HTERT RPE-1 (cell line): Measurements from ENCODE around the gene CCT6B.
"Not testable (repeated sequence)": the region's sequence is repeated elsewhere in the genome, so short reads cannot be mapped to it uniquely, and the experiment has no call there.

Experiments
- in situ Hi-C: fragments of 300-500 bp; cut with MboI; formaldehyde crosslinking; loops from 4 replicates; pipeline ENCODE4 v1.14.3; 2020; ENCODE audit warnings: low sequenced_read_pairs

Gene CCT6B, protein sequence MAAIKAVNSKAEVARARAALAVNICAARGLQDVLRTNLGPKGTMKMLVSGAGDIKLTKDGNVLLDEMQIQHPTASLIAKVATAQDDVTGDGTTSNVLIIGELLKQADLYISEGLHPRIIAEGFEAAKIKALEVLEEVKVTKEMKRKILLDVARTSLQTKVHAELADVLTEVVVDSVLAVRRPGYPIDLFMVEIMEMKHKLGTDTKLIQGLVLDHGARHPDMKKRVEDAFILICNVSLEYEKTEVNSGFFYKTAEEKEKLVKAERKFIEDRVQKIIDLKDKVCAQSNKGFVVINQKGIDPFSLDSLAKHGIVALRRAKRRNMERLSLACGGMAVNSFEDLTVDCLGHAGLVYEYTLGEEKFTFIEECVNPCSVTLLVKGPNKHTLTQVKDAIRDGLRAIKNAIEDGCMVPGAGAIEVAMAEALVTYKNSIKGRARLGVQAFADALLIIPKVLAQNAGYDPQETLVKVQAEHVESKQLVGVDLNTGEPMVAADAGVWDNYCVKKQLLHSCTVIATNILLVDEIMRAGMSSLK

DNA sequence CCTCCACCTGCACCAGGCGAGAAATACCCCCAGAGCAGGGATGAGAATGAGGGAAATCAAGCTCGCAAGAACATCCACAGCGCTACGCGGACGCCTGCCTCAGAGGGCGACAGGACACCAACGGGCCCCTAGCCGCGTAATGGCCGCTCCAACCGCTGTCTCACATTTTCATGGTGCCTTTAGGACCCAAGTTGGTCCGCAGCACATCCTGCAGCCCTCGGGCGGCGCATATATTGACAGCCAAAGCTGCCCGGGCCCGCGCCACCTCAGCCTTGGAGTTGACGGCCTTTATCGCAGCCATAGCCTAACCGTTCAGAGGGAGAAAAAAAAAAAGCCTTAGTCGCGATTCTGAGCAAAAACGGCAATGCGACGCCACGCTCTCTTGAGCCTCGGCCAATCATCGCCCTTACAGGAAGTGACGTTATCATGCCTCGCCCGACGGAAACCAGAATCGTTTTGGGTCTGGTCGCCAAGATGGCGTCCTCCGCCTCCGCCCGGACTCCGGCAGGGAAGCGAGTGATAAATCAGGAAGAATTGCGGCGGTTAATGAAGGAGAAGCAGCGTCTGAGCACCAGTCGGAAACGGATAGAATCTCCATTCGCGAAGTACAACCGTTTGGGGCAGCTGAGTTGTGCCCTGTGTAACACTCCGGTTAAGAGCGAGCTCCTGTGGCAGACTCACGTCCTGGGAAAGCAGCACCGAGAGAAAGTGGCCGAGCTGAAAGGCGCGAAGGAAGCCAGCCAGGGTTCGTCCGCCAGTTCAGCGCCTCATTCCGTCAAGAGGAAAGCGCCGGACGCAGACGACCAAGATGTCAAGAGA is at the start of gene CCT6B, which contains the start of gene ZNF830:
TSS of gene CCT6B (minus strand) at position 368 of the 819 bp plus-strand sequence. CDS start at position 301, 67 bp downstream.
TSS of gene ZNF830 (plus strand) at position 448 of the 819 bp plus-strand sequence. CDS start at position 475, 27 bp downstream.
- in situ Hi-C loops = no loop called here

DNA sequence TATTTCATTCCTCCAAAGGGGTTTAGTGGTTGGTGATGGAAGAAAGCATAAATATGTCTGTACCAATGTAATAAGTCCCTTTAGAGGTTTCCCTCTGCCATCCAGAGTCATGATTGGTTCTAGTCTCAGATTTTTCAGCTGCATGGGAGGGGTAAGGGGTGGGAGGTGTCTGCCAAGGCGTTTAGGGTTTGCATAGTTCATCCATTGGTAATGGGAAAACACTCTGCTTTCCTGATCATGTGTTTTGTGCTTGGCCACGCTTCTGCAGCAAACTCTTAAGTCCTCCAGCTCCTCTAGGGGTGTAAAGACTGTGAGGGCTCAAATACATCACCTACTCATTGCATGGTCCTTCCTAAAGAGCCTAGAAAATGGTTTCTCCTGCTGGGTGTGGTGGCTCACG is 48.8 kb upstream of the CCT6B start:
- in situ Hi-C loops = no loop called here

DNA sequence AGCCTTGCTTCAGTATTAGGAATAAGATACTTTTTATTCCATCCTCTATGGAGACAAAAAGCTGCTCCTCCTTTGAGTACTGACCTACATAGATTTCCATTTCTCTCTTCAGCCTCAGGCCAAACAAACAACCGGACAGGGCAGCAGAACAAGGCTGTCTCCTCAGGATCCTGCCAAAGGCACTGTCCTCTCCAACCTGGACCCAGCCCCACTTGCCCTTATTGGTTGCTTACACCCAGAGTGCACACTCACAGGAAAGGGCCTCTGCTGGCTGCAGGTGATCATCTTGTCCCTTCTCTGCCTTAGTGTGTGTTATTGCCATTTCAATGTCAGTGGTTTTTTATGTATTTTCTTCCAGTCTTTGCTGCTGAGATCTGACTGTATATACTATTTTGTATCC is 45.7 kb upstream of the CCT6B start:
- in situ Hi-C loops = no loop called here

DNA sequence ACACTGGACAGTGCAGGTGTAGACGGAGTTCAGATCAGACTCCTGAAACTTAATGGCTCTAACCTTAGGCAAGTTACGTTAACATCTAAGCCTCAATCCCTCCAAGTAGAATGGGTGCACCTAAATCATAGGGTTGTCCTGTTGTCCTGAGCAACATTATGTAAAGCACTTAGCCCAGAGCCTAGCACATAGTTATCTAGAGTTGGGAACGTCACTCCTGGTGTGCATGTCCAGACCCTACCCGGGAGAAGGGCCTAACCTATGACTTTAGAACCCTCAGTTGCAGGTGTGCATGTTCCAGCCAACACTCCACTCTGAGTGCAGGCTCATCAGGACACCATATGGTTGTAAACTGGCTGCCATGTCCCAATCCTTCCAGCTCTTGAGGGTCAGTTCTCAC is 45.1 kb upstream of the CCT6B start:
- in situ Hi-C loops = no loop called here

DNA sequence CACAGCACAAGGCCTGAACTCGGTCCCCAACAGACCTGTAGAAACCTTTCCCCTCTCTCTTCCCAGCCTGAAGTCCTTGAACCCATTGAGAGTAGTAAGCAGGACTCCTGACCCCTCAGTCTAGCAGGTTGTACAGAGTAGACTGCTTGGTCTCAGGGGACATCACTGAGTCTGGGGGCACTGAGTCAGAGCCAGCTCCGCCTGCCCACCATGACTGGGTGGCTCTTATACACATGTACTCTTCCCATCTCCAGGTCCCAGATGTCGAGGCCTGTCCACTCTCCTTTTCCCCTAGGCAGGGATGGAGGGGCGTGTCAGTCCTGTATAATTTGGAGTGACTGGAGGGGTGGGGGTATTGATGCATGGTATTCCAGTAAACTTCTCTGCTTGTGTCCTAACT is 42.5 kb upstream of the CCT6B start:
- in situ Hi-C loops = no loop called here

DNA sequence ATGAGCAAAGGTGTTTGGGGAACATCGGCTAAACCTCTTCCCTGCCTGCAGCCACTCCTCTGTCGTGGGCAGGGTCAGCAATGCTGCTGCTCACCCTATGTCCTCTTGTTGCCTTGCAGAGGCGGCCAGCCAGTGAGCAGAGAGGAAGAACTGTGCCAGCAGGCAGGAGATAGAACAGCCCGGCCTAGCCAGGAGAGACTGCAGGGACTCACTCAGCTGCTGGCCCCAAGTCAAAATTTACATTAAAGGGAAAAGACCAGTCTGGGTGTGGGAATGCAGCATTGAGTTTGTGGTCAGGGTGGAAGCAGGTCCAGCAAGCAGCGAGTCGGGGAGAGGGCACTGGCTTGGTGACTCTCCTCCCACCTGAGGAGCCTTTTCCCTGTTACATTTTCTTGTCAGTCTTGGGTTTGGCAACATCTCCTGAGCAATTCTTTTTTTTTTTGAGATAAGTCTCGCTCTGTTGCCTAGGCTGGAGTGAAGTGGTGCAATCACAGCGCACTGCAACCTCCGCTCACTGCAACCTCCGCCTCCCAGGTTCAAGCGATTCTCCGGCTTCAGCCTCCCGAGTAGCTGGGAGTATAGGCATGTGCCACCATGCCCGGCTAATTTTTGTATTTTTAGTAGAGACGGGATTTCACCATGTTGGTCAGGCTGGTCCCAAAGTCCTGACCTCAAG is 41.8 kb upstream of the CCT6B start:
- in situ Hi-C loops = no loop called here

DNA sequence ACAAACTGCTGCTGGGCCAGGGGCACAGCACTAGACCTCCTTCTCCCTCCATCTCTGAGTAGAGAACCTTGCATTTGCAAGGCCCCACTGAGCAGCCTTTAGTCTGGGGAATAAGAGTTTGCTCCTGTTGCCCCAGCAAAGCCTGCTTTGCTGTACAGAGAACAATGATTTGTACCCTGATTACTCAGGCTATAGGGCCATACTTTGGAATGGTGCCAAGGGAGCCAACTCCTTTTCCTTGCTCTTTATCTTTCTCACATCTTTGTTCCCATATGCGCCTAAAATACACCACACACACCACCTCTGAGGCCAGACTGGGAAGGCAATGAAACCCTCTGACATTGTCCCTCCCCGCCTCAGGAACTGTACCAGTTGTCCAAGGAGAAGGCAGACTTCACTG is 40.3 kb upstream of the CCT6B start:
- in situ Hi-C loops = no loop called here

DNA sequence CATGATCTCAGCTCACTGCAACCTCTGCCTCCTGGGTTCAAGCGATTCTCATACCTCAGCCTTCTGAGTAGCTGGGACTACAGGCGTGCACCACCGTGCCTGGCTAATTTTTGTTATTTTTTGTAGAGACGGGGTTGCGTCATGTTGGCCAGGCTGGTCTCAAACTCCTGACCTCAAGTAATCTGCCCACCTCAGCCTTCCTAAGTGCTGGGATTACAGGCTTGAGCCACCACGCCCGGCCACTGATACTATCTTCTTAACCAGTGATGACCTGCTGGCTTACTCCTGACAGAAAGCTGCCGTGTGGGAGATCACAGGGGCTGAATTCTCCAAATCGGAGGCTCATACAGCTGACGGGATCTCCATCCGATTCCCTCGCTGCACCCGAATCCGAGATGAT is 39.7 kb upstream of the CCT6B start:
- in situ Hi-C loops = not testable (repeated sequence)

DNA sequence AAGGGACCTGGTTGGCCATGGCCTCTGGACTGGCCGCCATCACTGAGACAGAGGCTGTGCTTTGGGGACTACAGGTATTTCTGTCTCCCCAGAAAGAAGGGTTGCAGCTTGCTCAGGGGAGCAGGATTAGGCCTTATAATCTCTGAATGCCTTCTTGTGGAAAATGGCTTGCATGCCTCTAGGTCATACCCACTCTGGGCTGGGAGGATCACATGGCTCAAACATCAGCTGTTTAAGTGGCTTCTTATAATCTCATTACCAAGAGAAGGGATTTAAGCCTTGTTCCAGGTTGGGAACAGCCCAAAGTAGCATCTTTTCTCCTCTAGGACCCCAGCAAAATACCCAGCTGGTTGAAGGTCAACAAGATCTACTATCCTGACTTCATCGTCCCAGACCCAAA is 38.2 kb upstream of the CCT6B start:
- in situ Hi-C loops = no loop called here

DNA sequence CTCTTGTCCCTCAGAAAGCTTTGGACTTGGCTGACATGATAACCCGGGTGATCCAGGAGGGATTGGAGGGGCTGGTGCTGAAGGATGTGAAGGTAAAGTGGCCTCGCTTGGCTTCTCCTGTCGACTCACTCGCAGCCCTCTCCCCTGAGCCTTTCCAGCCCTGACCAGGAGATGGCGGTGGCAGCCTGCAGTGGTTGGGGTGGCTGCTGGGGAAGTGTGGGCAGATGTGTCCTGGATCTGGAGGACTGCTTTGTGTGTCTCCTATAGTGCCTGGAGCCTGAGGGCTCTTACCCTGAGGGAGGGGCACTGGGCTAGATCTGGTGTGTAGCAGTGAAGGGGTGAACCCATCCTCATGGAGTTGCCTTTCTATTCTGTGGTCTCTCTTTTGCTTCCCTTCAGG is 36.9 kb upstream of the CCT6B start:
- in situ Hi-C loops = no loop called here

DNA sequence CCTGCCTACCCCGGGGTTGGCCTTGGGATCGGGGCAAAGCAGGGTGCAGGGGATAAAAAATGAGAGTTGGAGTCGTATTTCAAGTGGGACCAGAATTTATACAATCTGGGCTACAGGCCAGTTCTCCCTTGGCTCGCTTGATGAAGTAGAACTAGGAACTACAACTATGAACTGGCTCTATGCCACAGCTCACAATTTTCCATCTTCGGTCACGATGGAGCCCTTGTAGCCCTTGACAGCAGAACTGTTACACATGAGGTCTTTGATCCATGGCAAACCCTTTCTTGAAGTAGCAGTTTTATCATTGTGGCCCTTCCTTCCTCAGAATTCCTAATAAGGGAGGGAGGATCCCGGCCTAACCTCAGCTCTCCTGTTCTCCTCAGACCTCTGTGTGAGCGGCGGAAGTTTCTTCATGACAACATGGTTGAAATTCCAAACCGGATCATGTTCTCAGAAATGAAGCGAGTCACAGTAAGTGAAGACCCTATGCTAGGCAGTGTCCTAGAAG is 36.1 kb upstream of the CCT6B start:
- in situ Hi-C loops = no loop called here

DNA sequence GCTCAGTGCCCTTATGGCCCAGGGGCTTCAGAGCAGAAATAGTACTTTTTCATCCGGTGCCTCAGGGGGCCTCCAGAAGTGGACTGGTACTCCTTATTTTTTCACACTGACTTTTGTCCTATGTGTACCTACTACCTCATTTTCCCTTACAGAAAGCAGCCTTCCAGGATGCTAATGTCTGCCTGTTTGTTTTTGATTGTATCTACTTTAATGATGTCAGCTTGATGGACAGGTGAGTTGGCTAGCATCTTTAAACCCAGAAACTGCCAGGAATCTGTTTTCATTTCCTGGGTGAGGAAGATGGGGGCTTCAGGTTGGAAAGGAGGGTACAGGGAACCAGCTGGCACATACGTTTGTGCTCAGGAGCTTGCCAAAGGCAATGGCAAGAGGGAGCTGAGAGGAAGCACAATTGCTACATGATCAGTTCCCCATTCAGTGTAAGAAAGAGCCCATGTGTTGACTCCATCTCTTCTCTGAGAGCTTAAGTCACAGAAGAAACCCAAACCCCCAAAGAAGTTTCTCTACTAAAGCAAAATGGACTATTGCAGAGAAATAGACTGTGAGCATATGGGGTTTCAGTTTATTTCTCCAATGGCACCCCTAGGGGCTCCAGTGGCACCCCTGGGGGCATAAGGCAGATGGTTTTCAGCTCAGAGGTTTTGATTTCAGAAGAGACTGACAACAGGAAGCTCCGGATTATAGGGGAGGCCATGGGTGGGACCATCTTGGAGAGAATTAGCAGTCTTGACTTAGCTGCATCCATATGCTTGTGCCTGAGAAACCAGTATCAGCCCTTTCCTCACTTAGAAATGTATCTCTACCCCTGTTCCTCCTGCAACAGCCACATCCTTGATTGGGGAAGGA is 35.4 kb upstream of the CCT6B start:
- in situ Hi-C loops = no loop called here

DNA sequence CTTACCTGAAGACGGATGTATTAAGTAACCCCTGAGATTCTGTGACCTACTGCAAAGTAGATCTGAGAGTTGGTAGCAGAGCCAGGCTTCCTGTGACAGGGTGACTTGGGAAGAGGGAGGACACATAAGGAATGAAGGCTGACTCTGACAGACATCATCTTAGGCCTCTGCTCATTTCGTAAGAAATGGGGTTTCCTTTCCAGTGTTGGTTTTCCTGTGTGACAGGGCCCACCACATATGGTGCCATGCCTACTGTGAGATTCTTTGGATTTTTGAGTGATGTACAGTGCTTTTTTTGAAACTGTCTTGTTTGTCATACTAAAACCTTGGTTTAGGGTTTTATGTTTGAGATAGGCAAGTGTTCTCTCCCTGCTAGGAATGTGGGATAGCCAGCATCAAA is 31.8 kb upstream of the CCT6B start:
- in situ Hi-C loops = no loop called here

DNA sequence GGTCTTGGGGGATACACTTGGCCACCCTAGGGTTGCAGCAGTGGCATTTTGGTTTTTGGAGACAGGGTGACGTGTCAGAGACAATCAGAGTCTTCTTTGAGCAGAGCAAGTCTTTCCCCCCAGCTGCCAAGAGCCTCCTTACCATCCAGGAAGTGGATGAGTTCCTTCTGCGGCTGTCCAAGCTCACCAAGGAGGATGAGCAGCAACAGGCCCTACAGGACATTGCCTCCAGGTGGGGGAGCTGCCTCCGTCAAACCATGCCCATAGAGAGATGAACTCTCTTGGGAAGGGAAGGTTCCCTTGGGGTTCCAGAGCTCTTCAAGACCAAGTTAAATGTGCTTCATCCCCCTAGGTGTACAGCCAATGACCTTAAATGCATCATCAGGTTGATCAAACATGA is 30.3 kb upstream of the CCT6B start:
- in situ Hi-C loops = no loop called here

DNA sequence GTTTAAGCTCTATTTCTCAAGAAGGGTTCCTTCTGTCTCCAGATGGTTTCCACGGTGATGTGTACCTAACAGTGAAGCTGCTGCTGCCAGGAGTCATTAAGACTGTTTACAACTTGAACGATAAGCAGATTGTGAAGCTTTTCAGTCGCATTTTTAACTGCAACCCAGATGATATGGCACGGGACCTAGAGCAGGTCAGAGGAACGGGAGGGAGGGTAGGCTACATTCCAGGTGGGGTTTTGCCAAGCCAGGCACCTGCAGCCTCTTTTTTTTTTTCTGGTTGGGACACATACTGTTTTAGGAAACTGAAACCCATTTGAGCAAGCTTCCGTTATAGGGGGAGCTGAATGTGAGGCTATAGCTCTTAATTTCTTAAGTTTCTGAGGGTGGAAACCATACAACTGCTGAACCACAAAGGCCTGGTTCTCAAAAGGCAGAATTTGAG is 29.7 kb upstream of the CCT6B start:
- in situ Hi-C loops = no loop called here

DNA sequence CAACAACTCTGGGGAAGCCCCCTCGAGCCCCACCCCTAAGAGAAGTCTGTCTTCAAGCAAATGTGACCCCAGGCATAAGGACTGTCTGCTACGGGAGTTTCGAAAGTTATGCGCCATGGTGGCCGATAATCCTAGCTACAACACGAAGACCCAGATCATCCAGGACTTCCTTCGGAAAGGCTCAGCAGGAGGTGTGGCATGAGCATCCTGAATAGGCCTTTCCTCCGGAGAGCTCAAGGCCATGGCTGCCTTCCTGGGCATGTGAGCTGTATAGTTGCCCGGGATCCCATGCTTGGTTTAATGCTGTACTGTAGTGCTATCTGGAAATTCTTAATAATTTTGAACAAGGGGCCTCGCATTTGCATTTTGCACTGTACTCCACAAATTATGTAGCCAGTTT is 28.2 kb upstream of the CCT6B start:
- in situ Hi-C loops = no loop called here

DNA sequence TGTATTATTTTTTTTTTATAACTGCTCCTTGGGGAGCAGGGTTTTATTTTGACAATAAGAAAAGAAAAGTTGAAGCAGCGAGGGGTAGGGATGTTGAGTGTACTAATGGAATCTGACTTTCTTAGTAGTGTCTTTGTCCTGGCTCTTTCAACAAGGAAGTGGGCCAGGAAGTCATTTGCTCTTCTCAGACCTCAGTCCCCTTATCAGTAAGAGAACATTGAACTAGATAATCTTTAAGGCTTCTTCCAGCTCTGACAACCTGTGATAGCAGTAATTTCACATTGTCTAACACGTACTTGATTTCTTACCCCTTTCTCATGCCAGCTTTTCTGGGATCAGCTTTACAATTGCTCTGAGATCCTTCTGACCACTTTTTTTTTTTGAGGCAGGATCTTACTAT is 27.4 kb upstream of the CCT6B start:
- in situ Hi-C loops = no loop called here

DNA sequence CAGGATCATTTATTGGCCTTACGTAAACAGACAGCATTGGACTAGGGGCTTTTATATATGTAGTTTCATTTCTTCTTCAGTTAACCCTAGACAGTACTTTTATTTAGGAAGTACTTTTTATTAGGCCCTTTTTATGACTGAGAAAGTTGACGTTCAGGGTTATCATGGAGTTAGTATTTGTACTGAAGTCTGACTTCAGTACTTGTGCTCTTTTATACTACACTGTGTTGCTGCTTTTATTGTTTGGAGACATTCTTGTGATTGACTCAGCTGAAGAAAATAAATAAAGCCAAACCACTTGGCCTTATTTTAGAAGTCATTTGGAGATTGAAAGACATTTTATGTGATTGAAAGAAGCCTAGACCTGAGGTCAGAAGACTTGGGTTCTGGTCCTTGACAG is 26.0 kb upstream of the CCT6B start:
- in situ Hi-C loops = no loop called here

DNA sequence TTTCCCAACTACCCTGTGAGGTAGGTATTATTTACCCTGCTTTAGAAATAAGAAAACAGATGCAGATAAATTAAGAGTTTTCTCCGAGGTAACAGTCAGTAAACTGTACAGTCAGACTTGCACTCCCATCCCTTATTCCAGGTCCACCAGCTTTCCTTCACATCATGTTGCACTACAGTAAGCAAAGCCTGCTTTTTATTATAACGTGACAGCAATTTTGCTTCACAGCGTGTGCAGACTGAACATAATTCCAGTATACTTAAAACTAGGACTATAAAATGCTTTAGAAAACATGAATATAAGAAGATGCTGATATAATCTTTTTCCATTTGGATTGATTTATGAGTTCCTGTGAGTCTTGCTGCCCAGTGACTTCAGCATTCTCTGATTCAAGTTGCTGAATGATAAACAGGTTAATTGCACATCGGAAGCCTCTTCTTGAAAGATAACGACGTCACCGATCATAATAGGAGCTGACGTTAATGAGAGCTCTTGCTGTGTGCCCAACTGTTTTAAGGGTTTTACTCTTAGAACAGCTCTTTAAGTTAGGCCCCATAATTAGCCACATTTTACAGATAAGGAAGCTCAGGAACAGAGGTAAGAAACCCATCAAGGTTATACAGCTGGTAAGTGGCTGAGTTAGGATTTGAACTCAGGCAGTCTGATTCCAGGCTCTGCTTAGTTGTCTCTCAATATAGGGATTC is 20.4 kb upstream of the CCT6B start:
- in situ Hi-C loops = no loop called here
